Spleen (tissue), 7 donors: Measurements from ENCODE around the gene SMIM17.
"Not testable (repeated sequence)": the region's sequence is repeated elsewhere in the genome, so short reads cannot be mapped to it uniquely, and the experiment has no call there.

Source experiments
- POLR2A ChIP-seq, 3 donors: fragments of 450-650 bp; IDR thresholded peaks; one replicate each; pipeline ENCODE4 v1.5.1; 2017; ENCODE audit warnings: antibody characterized with exemption in 3 of 3, mild to moderate bottlenecking in 1 of 3
- POLR2AphosphoS5 ChIP-seq, 3 donors: sonication (generic); formaldehyde crosslinking; IDR thresholded peaks; one replicate each; pipeline ENCODE4 v1.5.1; 2017; ENCODE audit warnings: antibody characterized with exemption in 3 of 3
- TF ChIP-seq, protein P1 (sequence below), 11 experiments: fragments of 200-600 bp in 7 of 11; fragments of 450-650 bp in 4 of 11; sonication (generic) in 4 of 11; IDR thresholded peaks in 8 of 11; conservative IDR thresholded peaks in 3 of 11; 1 replicate in 7 of 11; 2 replicates in 4 of 11; pipeline versions ENCODE4 v1.4.0 to v1.8.0; 2016 to 2021; ENCODE audit warnings: antibody characterized with exemption in 11 of 11, inconsistent platforms in 4 of 11, mild to moderate bottlenecking in 1 of 11
- donor health status: DM: no; HTN: no; CAD: no; lungs with moderate emphysema.
- donor health status: DM: no; HTN: no; CAD: no.
- donor health status: DM: no; HTN: no; CAD: no.

DNA sequence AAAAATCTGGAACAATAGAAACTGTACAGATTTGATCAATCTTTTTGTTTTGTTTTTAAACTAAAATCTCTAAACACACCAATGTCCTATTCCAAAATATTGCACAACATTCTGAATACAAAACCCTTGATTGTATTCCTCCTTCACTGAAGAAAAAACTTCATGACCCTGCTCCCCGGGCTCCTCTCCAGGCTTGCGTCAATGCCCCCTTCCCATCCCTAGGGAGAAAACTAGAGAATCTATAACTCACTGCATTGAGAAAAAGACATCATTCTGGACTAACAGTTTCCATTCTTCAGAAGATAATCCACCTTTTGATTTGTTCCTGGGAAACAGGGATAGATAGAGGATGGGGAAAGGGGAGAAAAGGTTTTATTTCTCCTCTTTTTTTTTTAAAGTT is 29.7 kb downstream of the SMIM17 start:
- TF ChIP-seq POLR2AphosphoS5, POLR2A (IDR thresholded peaks at IDR 0.05): not testable (repeated sequence)
- TF ChIP-seq, protein P1, sequence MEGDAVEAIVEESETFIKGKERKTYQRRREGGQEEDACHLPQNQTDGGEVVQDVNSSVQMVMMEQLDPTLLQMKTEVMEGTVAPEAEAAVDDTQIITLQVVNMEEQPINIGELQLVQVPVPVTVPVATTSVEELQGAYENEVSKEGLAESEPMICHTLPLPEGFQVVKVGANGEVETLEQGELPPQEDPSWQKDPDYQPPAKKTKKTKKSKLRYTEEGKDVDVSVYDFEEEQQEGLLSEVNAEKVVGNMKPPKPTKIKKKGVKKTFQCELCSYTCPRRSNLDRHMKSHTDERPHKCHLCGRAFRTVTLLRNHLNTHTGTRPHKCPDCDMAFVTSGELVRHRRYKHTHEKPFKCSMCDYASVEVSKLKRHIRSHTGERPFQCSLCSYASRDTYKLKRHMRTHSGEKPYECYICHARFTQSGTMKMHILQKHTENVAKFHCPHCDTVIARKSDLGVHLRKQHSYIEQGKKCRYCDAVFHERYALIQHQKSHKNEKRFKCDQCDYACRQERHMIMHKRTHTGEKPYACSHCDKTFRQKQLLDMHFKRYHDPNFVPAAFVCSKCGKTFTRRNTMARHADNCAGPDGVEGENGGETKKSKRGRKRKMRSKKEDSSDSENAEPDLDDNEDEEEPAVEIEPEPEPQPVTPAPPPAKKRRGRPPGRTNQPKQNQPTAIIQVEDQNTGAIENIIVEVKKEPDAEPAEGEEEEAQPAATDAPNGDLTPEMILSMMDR (IDR thresholded peaks at IDR 0.05 in 8 of 11, conservative IDR thresholded peaks at IDR 0.05 in 3 of 11), result not testable (repeated sequence)
